ENCODE data around the gene LSMEM2.
A peak's percentile ranks its signal among the peaks of the same experiment; 100 is the strongest.
"Not testable (repeated sequence)": the region's sequence is repeated elsewhere in the genome, so short reads cannot be mapped to it uniquely, and the experiment has no call there.

The LSMEM2 gene

DNA sequence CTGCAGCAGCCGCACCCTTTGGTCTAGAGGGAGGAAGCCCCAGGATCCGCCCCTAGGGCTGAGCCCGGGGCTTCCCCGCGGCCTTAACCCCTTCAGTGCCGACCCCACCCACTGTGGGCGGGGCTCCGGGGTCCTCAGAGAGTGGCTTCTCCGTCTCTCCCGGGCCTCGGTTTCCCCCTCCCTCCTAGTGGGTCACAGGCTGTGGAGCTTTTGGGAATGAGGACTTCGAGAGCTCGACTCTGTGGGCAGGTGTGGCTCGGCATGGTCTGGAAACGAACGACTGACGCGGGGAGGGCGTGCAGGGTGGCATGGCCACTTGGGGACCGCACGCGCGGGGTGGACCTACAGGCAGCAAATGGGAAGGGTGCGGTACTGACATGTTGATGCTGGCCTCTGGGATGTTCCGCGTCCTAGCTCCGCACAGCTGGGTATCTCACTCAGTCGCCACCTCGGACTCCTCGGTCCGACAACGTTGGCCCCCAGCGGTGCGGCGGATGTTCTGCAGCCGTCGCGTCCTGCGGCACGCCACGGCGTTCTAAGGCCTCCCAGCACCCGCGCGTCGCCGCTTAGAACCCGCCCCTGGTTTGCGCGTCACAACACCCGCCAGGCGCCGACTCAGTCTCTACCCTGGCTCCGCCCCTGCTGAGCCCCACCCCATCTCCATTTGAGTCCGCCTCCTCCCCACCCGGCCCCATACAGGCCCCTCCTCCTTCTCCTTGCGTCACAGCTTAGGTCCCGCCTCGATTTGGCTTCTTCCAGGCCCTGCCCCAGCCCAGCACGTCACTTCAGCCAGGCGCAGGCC is 20.1 kb downstream of the LSMEM2 start, which contains the start of the genes HYAL3 and NAA80:
HYAL3 (minus strand) TSS at position 570 of the 802 bp plus-strand sequence. CDS start 3,803 bp downstream, outside the sequence.
NAA80 (minus strand) TSS at position 570 of the 802 bp plus-strand sequence. CDS start 1,942 bp downstream, outside the sequence.
- DNase-seq (ENCODE audit: low read depth in 2 of 2) = peak; percentile 99

DNA sequence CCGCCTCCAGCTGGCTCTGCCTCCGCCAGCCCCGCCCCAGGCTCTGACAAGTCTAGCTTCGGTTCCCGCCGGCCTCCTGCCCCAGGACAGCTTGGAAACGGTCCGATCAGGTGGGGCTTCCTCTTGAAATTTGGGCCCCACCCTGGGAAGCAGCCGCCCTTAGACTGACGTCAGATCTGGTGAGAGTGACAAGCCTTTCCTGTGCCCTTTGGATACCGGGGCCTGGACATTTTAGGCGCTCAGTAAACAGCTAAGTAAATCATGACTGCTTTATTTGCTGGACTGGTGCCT is 20.7 kb downstream of the LSMEM2 start:
- DNase-seq (ENCODE audit: low read depth in 2 of 2) = no peak

DNA sequence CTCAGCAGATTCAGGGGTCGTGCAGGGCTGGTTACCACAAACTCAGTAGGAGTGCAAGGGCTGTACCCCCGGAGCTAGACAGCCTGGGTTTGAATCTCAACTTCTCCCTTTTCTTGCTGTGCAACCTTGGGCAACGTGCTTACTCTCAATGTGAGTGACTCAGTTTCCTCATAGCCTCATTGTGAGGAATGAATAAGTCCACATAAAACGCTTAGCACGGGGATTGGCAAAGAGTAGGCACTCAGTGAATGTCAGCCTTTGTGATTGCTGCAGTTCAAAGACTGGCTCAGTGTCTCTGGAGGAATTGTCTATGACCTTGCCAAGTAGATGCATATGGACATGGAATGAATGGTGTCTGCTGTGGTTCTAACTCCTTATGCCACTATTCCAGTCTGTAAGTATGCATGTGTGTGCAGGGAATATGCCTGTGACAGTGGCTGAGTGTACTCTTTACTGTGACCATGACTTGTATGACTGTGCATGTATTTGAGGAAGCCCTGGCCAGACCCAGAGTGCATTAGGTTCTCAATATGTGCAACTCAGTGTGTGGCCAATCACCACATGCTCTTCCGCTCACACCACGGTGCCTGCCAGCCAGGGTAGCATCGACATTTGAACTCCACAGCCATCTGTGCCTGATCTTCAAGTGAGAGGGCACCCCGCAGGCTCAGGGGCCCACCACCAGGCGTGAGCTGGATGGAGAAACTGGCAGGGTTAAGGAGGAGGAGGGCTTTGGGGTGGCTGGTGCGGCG is 21.2 kb downstream of the LSMEM2 start:
- no peak for DNase-seq (ENCODE audit: low read depth in 2 of 2)

GRCh38 chr3:50300681-50301254 is 21.9 kb downstream of the LSMEM2 start:
- no peak for DNase-seq (ENCODE audit: low read depth in 2 of 2)

- DNase-seq (ENCODE audit: low read depth in 2 of 2) = no peak
Measured at GRCh38 chr3:50302095-50303012, 23.5 kb downstream of the LSMEM2 start.

DNA sequence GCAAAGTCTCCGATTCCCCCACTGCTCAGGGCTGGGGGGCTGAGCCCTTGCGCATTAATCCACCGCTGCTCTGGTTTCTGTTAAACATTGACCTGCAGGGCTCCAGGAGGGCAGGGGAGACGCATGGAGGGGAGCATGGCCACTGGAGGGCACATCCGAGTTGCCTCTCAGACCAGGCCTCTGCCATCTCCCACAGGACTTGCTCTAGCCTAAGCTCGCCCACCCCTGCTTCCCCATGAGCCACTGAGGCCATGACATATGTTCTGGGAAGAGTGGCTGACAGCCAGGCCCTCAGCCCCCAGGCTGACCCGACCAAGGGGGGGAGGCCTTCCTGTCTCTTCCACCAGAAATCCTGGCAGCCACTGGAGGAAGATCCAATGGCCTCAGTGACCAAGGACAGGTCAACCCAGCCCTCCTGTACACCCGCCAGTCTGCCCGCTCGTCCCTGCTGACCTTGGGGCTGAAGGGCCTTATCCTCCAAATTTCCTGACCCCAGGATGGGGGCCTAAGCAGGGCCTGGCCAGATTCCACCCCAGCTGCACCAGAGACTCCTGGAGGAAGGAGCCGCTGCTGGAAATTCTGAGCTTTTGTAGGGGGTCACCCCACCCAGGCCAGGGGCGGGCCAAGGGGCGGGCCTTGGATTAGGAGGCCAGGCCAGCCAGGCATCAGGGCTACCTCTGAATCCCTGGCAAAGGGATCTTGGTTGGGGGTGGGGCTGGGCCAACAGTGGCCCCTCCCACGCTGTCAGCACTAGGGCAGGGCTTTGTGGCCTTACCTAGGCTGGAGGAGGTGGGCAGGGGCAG is 24.3 kb downstream of the LSMEM2 start, which contains the start of gene HYAL1:
HYAL1 (minus strand) TSS at position 562 of the 803 bp plus-strand sequence. CDS start 618 bp downstream, outside the sequence.
- DNase-seq (ENCODE audit: low read depth in 2 of 2) = no peak

DNA sequence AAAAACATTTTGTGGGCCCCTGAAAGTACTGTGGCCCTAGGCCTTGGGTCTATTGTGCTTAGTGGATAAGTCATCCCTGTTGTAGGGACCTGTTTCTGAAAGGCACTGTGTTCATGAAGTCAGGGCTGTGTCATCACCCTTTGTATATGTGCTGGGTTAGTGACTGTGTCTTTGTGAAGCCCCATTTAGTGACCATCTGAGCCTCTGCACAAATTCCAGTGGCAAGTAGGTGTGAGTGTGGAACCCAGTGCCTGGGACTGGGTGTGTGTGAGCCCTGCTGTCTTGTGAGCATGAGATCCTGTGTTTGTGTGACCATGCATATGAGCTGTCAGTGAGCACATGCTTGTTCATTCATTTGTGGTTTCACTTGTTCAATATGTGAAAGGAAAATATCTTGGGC is 25.7 kb downstream of the LSMEM2 start:
- no peak for DNase-seq (ENCODE audit: low read depth in 2 of 2)

DNA sequence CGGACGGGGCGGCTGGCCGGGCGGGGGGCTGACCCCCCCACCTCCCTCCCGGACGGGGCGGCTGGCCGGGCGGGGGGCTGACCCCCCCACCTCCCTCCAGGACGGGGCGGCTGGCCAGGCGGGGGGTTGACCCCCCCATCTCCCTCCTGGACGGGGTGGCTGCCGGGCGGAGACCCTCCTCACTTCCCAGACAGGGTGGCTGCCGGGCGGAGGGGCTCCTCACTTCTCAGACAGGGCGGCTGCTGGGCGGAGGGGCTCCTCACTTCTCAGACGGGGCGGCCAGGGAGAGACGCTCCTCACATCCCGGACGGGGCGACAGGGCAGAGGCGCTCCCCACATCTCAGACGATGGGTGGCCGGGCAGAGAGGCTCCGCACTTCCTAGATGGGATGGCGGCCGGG is 33.2 kb downstream of the LSMEM2 start:
- DNase-seq (ENCODE audit: low read depth in 2 of 2) = not testable (repeated sequence)

DNA sequence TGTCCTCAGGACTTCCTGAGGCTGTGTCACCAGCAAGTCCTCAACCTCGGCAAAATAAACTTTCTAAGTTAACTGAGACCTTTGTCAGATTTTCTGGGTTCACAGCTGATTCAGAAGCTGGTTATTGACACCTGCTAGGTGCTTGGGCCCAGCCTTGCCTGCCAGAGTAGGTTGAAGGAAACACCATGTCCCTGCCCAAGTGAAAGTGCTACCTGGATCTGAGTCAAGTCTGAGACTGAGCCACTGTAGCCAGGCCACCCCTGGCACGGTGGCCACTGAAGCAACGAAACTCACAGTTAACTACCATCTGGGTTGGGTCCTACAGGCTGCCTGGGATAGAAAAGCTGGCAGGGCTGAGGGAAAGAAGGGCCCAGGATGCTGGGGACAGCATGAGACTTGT is 35.5 kb downstream of the LSMEM2 start:
- no peak for DNase-seq (ENCODE audit: low read depth in 2 of 2)

DNA sequence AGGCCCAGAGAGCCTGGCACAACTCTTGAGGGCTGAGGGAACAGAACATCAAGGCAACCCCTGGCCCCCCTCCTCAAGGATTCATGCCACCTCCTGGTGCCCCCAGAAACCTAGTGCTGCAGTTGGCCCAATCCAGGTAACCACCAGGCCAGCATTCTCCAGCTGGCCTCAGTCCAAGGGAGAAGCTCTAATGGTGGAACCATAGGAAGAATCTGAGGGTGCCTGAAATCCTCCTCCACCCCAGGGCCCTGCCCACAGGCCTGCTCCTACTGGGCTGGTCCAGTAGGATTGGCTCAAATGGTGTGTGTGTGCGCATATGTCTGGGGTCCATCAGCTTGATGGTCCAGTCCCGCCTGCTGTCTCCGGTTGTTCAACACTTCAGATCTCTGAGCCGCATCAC is 35.9 kb downstream of the LSMEM2 start:
- DNase-seq (ENCODE audit: low read depth in 2 of 2) = no peak

DNA sequence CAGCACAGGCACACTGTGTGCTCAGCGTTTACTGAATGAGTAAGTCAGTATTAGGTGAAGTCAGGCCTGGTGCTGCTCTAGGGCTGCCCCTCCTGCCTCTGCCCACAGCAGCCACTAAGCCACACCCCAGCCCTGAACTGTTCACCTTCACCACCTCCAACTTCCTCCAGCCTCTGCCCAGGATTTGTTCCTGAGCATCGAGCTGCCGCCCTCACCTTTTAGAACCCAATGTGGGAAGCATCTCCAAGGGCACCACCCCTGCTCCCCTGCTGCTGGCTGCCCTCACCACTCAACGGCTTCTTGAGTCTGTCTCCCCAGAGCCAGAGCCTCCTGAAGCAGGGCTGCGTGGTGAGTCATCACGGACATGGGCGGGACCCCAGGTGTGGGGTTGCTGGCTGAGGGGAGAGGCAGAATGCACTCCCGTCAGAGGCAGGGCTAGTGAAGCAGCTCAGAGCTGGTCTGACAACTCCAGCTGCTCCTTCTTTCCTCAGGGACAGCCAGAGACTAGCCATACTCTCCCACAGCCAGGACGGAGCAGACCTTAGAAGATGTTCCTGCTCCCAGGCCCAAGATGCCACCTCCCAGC is 37.9 kb downstream of the LSMEM2 start:
- DNase-seq (ENCODE audit: low read depth in 2 of 2) = no peak

DNA sequence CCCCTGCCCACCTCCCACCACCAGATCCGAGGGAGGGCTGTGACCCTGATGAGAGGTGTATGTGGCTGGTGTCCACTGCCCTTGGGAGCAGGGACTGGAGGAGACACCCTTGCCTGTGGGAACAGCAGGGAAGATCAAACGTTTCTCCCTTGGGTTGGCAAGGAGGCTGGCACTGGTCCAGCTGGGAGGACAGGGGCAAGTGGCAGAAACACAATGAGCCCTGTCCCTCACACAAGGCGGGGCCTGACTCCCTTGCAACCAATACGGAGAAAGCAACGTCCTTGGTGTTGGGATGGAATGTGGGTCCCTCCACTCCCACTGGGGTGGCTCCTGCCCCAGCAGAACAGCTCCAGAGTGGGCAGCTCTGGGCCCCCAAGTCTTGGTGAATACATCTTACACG is 38.4 kb downstream of the LSMEM2 start:
- DNase-seq (ENCODE audit: low read depth in 2 of 2) = no peak

GRCh38 chr3:50318163-50318562 is 39.3 kb downstream of the LSMEM2 start:
- DNase-seq (ENCODE audit: low read depth in 2 of 2) = no peak

GRCh38 chr3:50318615-50319014 is 39.7 kb downstream of the LSMEM2 start:
- no peak for DNase-seq (ENCODE audit: low read depth in 2 of 2)

DNA sequence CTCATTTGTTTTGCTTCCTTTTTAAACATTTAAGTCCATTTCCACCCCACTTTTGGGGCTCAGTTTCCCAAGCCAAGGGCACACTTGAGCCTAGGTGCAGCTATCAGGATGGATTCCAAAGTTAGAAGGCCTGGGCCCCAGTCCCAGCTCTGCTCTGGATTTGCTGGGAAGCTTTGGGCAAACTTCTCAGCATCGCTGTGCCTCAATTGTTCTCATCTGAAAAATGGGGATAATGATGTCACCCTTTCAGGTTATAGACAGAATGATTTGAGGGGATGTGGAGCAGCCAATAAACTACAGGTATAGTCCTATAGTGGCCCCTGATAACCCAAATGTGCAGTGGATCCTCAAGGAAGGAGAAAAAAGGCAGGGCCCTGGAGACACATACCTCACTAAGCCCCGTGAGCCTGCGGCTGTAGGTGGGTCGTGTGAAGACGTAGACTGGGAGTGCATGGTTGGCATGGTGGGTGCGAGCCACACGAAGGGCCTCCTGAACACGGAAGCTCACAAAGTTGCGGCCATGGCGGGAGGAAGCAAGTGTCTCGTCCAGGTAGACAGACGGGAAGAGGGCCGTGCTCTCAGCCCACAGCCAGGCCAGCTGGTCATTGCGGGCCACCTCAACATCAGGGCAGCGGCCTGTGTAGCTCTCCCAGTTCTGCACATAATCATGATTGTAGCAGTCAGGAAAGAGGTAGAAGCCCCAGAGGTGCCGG is 40.5 kb downstream of the LSMEM2 start:
- DNase-seq (ENCODE audit: low read depth in 2 of 2) = no peak

GRCh38 chr3:50319894-50320625 is 41.2 kb downstream of the LSMEM2 start:
- no peak for DNase-seq (ENCODE audit: low read depth in 2 of 2)

- DNase-seq (ENCODE audit: low read depth in 2 of 2) = peak in 1 of 2 experiments; percentile 41
Measured at GRCh38 chr3:50320853-50321335, 42.0 kb downstream of the LSMEM2 start.

- peak; percentile 65 to 82 for DNase-seq (ENCODE audit: low read depth in 2 of 2)
Measured at GRCh38 chr3:50321336-50322114, 42.6 kb downstream of the LSMEM2 start.

Data from stimulated activated CD4-positive, alpha-beta T cell treated with anti-CD3 and anti-CD28 coated beads, Interleukin-12 subunit alpha, Interleukin-12 subunit beta, amount 100 ng/mL, for 24 hours (primary cell).